HCT116 (cell line): ENCODE results near the gene FAM204A. TPM values are rescaled to one million over a fixed set of nuclear protein-coding genes. Genes with fewer than 3 reads are reported as not detected.

Experiments used
- ATAC-seq: fragments of 200-7000 bp; cut with Tn5 transposase; 2 replicates; pipeline ENCODE4 v1.9.1; 2020; ENCODE audit warnings: mild to moderate bottlenecking, moderate library complexity
- BruUV-seq: library from RNA; stranded (reverse); fragments of 400-500 nt; replicated peaks from 2 replicates; lab custom pipeline; 2021; lab: Mats Ljungman, UMichigan
- CTCF ChIA-PET: fragments of 300-600 bp; sonication (Branson Sonifier 250); formaldehyde crosslinking; loops from one replicate; lab custom pipeline; 2021; ENCODE audit warnings: antibody characterized with exemption; lab: Charles Lee
- POLR2A ChIA-PET: fragments of 300-600, 350-600 bp; sonication (Branson Sonifier 250); formaldehyde crosslinking; loops from one replicate; lab custom pipeline; 2021; ENCODE audit warnings: antibody characterized with exemption; lab: Charles Lee
- RAD21 ChIA-PET, 2 experiments: fragments of 300-600 bp; sonication (Branson Sonifier 250); formaldehyde crosslinking; loops; one replicate each; lab custom pipeline; 2023; ENCODE audit warnings: low total read pairs in 2 of 2; ENCODE audit not compliant: uncharacterized antibody in 2 of 2, unreplicated experiment in 2 of 2, low non-redundant PET in 1 of 2; lab: Charles Lee
- DNase-seq: peaks from one replicate; pipeline ENCODE4 v3.0.0-alpha.2; 2010; ENCODE audit warnings: low read depth, low spot score
- H2AFZ ChIP-seq: fragments of 200-600 bp; shearing (Covaris generic), sonication (generic); 2 replicates; pipeline ENCODE4 v1.6.1; 2017; ENCODE audit warnings: low read depth, mixed run types, mixed read lengths, antibody characterized with exemption, low read length; ENCODE audit not compliant: poor library complexity, severe bottlenecking
- H3K27ac ChIP-seq: 2 replicates; pipeline ENCODE4 v1.5.1; 2012; ENCODE audit warnings: low read depth, low read length
- H3K27me3 ChIP-seq: fragments of 200-600 bp; sonication (generic); 2 replicates; pipeline ENCODE4 v1.6.1; 2016; ENCODE audit warnings: mixed run types, low read length, mixed read lengths; ENCODE audit not compliant: insufficient read depth
- H3K36me3 ChIP-seq, 2 experiments: fragments of 200-500 bp in 1 of 2; fragments of 200-600 bp in 1 of 2; sonication (Bioruptor generic) in 1 of 2; sonication (generic) in 1 of 2; 2 replicates each; pipeline versions ENCODE4 v1.5.1 to v1.6.1; 2014 to 2016; ENCODE audit warnings: low read length in 2 of 2, inconsistent platforms in 1 of 2, mixed read lengths in 1 of 2, mixed run types in 1 of 2; ENCODE audit not compliant: insufficient read depth in 2 of 2, control insufficient read depth in 1 of 2
- H3K4me1 ChIP-seq, 2 experiments: fragments of 200-600 bp in 1 of 2; sonication (generic) in 1 of 2; 2 replicates each; pipeline versions ENCODE4 v1.5.1 to v1.6.1; 2012 to 2017; ENCODE audit warnings: low read length in 2 of 2, inconsistent platforms in 1 of 2, mild to moderate bottlenecking in 1 of 2, mixed read lengths in 1 of 2, mixed run types in 1 of 2, moderate library complexity in 1 of 2; ENCODE audit not compliant: insufficient read depth in 2 of 2, control insufficient read depth in 1 of 2
- H3K4me2 ChIP-seq: fragments of 200-600 bp; sonication (generic); 2 replicates; pipeline ENCODE4 v1.6.1; 2017; ENCODE audit warnings: mixed run types, low read length, mixed read lengths
- H3K4me3 ChIP-seq, 2 experiments: fragments of 200-600 bp in 1 of 2; sonication (generic) in 1 of 2; replicated peaks in 1 of 2; 2 replicates each; pipeline ENCODE4 v1.5.1; 2011 to 2016; ENCODE audit warnings: low read length in 2 of 2, control low read depth in 1 of 2, low read depth in 1 of 2, mild to moderate bottlenecking in 1 of 2, mixed read lengths in 1 of 2, mixed run types in 1 of 2
- H3K79me2 ChIP-seq: fragments of 200-600 bp; sonication (generic); 2 replicates; pipeline ENCODE4 v1.6.1; 2017; ENCODE audit warnings: mild to moderate bottlenecking, mixed run types, low read length, moderate library complexity, mixed read lengths; ENCODE audit not compliant: insufficient read depth
- H3K9ac ChIP-seq: fragments of 200-600 bp; sonication (generic); 2 replicates; pipeline ENCODE4 v1.6.1; 2016; ENCODE audit warnings: low read length, mixed read lengths
- H3K9me2 ChIP-seq: fragments of 200-600 bp; sonication (generic), shearing (Covaris generic); 2 replicates; pipeline ENCODE4 v1.6.1; 2017; ENCODE audit warnings: mixed run types, mild to moderate bottlenecking, moderate library complexity; ENCODE audit not compliant: insufficient read depth
- H3K9me3 ChIP-seq, 2 experiments: fragments of 200-500 bp in 1 of 2; fragments of 200-600 bp in 1 of 2; sonication (Bioruptor generic) in 1 of 2; sonication (generic) in 1 of 2; 2 replicates each; pipeline ENCODE4 v1.6.1; 2014 to 2017; ENCODE audit warnings: low read length in 2 of 2, mixed read lengths in 2 of 2, inconsistent platforms in 1 of 2, low read depth in 1 of 2, mild to moderate bottlenecking in 1 of 2, mixed run types in 1 of 2, moderate library complexity in 1 of 2; ENCODE audit not compliant: control insufficient read depth in 1 of 2, insufficient read depth in 1 of 2
- H4K20me1 ChIP-seq: fragments of 200-600 bp; sonication (generic), shearing (Covaris generic); 2 replicates; pipeline ENCODE4 v1.6.1; 2017; ENCODE audit warnings: mixed run types, mild to moderate bottlenecking, moderate library complexity; ENCODE audit not compliant: insufficient read depth
- CBX3 ChIP-seq: IDR thresholded peaks from 2 replicates; pipeline ENCODE4 v1.6.1; 2012; ENCODE audit warnings: low read depth
- CEBPB ChIP-seq: IDR thresholded peaks from 2 replicates; pipeline ENCODE4 v1.6.1; 2012; ENCODE audit warnings: low read depth
- EGR1 ChIP-seq: IDR thresholded peaks from 2 replicates; pipeline ENCODE4 v1.6.1; 2012; ENCODE audit warnings: low read depth
- EZH2phosphoT487 ChIP-seq: fragments of 200-600 bp; IDR thresholded peaks from 2 replicates; pipeline ENCODE4 v1.6.1; 2018; ENCODE audit warnings: antibody characterized with exemption, borderline replicate concordance
- FOSL1 ChIP-seq: IDR thresholded peaks from 2 replicates; pipeline ENCODE4 v1.6.1; 2012; ENCODE audit warnings: low read depth
- JUND ChIP-seq: IDR thresholded peaks from 2 replicates; pipeline ENCODE4 v1.6.1; 2012
- MAX ChIP-seq: IDR thresholded peaks from 2 replicates; pipeline ENCODE4 v1.6.1; 2012
- POLR2A ChIP-seq: IDR thresholded peaks from 2 replicates; pipeline ENCODE4 v1.7.0; 2011; ENCODE audit warnings: borderline replicate concordance; ENCODE audit not compliant: insufficient read depth, insufficient read length; ENCODE audit errors: extremely low read depth
- RAD21 ChIP-seq: IDR thresholded peaks from 2 replicates; pipeline ENCODE4 v1.6.1; 2012; ENCODE audit warnings: low read depth, mild to moderate bottlenecking
- SP1 ChIP-seq: IDR thresholded peaks from 2 replicates; pipeline ENCODE4 v1.6.1; 2012; ENCODE audit warnings: low read depth
- SRF ChIP-seq: IDR thresholded peaks from 2 replicates; pipeline ENCODE4 v1.6.1; 2012; ENCODE audit warnings: low read depth
- TCF7L2 ChIP-seq: IDR thresholded peaks from 2 replicates; pipeline ENCODE4 v1.7.0; 2011; ENCODE audit warnings: borderline replicate concordance, inconsistent platforms; ENCODE audit not compliant: insufficient read depth, insufficient read length; ENCODE audit errors: extremely low read depth
- YY1 ChIP-seq: IDR thresholded peaks from 2 replicates; pipeline ENCODE4 v1.6.1; 2011; ENCODE audit warnings: low read length, low read depth, moderate library complexity, mild to moderate bottlenecking; ENCODE audit not compliant: insufficient replicate concordance; ENCODE audit errors: extremely low read depth
- ZNF274 ChIP-seq: fragments of 200-500 bp; sonication (Bioruptor generic); IDR thresholded peaks from 2 replicates; pipeline ENCODE4 v1.6.1; 2014; ENCODE audit warnings: mild to moderate bottlenecking, low read depth, low read length, inconsistent platforms
- intact Hi-C: fragments of 100-400 bp; cut with micrococcal nuclease; formaldehyde crosslinking; loops from 2 replicates; pipeline ENCODE4 v1.10.0; 2022
- total RNA-seq: library from RNA; stranded (reverse); gene quantifications from one replicate; pipeline ENCODE4 v1.2.1, GENCODE V29; 2021; ENCODE audit not compliant: unreplicated experiment
- TF ChIP-seq, protein P1 (sequence below): IDR thresholded peaks from 2 replicates; pipeline ENCODE4 v1.6.1; 2012

Gene FAM204A
- total RNA-seq, 1 experiment from 2014 or later: 79.5 TPM

DNA sequence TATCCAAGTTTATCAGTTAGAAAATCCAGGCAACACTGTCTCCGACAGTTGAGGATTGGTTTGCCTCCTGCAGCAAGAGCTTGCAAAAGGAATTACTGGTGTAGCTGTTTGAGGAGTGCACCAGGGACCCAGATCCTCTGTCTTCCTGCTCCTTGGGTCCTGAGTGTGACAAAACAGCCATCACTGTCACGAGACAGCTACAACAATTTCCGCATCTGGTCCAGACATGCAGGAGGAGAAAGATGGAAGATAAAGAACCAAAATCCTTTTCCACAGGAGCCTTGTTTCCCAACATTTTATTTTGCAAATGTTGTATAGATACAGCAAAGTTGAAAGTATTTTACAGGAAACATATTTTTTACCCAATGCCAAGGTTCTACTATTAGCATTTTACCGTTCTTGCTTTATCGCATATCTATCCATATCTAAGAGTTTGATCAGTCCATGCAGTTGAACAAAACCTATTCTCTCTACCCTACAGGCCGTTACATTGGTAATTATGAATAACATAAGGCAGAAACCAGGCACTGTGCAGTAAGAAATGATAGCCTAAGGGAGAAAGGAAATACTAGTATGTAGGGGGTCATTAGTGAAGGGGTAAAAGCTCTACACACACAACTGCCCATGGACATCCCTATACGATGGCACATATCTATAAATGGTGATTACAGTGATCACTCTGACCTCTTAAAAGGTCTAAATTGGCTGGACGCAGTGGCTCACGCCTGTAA, 54.9 kb downstream of the FAM204A start:
- ATAC-seq (no peak), DNase-seq (no peak)
- H3K36me3 ChIP-seq: no peaks in the 10 kb centered on the region
- H3K27me3 ChIP-seq: no peaks in the 10 kb centered on the region
- no peaks in the 10 kb centered on the region for H4K20me1 ChIP-seq
- BruUV-seq: no TSS peak
- ChIA-PET POLR2A (no interaction called here), CTCF (interaction anchor here (1.3 kb wide), 1 partner anchor 28 kb away, joined by 3 read pairs; no protein-coding TSS in a partner anchor), RAD21 (no interaction called here)
- H3K79me2 ChIP-seq: no peaks in the 10 kb centered on the region
- H3K4me2 ChIP-seq: no peak overlapping the region
- peaks cover 0 to 9% of the 10 kb centered on the region in 2 experiments; a peak in 1 of 4 replicates for H3K4me1 ChIP-seq
- no peaks in the 10 kb centered on the region for H3K9me3 ChIP-seq
- H3K27ac ChIP-seq: no peak overlapping the region
- intact Hi-C loops: no loop called here
- TF ChIP-seq EGR1: no peak
- no peak for TF ChIP-seq CBX3
- no peak for TF ChIP-seq SRF
- no peak for TF ChIP-seq POLR2A
- TF ChIP-seq RAD21: no peak
- TF ChIP-seq ZNF274: no peak
- TF ChIP-seq SP1: no peak
- no peak for TF ChIP-seq CEBPB
- TF ChIP-seq JUND: no peak
- TF ChIP-seq FOSL1: no peak
- TF ChIP-seq TCF7L2: no peak
- TF ChIP-seq EZH2phosphoT487: no peak
- TF ChIP-seq MAX: no peak
- no peak for TF ChIP-seq YY1
- TF ChIP-seq, protein P1, sequence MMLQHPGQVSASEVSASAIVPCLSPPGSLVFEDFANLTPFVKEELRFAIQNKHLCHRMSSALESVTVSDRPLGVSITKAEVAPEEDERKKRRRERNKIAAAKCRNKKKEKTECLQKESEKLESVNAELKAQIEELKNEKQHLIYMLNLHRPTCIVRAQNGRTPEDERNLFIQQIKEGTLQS: no peak
- H3K4me3 ChIP-seq: no peak overlapping the region
- H3K9ac ChIP-seq: no peak overlapping the region
- no peaks in the 10 kb centered on the region for H3K9me2 ChIP-seq
- no peak overlapping the region for H2AFZ ChIP-seq
